ENCODE measurements around the gene MAML1.

Gene MAML1

GRCh38 chr5:179795863-179796833, 63.5 kb downstream of the MAML1 start:
- DNase-seq, result peak; percentile 75

- DNase-seq, result no peak
Measured at GRCh38 chr5:179796877-179797608, 64.4 kb downstream of the MAML1 start.

GRCh38 chr5:179797741-179798140, 65.1 kb downstream of the MAML1 start:
- no peak for DNase-seq

GRCh38 chr5:179798144-179798770, 65.6 kb downstream of the MAML1 start:
- DNase-seq, result no peak

- DNase-seq, result no peak
Measured at GRCh38 chr5:179798771-179799643, 66.4 kb downstream of the MAML1 start.

GRCh38 chr5:179799644-179799973, 67.0 kb downstream of the MAML1 start:
- no peak for DNase-seq

GRCh38 chr5:179800071-179800695, 67.6 kb downstream of the MAML1 start:
- no peak for DNase-seq

- DNase-seq, result no peak
Measured at GRCh38 chr5:179800696-179801201, 68.1 kb downstream of the MAML1 start.

- DNase-seq, result peak; percentile 56
Measured at GRCh38 chr5:179801304-179802206, 68.9 kb downstream of the MAML1 start.

- DNase-seq, result no peak
Measured at GRCh38 chr5:179802207-179802883, 69.7 kb downstream of the MAML1 start.

GRCh38 chr5:179802950-179803562, 70.4 kb downstream of the MAML1 start:
- DNase-seq, result no peak

- peak; percentile 42 for DNase-seq
Measured at GRCh38 chr5:179803651-179804554, 71.3 kb downstream of the MAML1 start.

GRCh38 chr5:179804555-179804947, 71.9 kb downstream of the MAML1 start:
- no peak for DNase-seq

GRCh38 chr5:179805070-179805528, 72.5 kb downstream of the MAML1 start:
- no peak for DNase-seq

- DNase-seq, result peak; percentile 43
Measured at GRCh38 chr5:179805529-179806249, 73.1 kb downstream of the MAML1 start.

- DNase-seq, result peak; percentile 81
Measured at GRCh38 chr5:179806250-179807048, 73.8 kb downstream of the MAML1 start, which contains the start of gene MGAT4B. MGAT4B (minus strand) TSS chr5:179806866; CDS start chr5:179806583, 283 bp downstream.

Data from fibroblast of skin of right biceps (primary cell).